Epithelial cell of proximal tubule (primary cell): Measurements from ENCODE around the gene GRB10. TPM values are rescaled to one million over a fixed set of nuclear protein-coding genes. Genes with fewer than 3 reads are reported as not detected.

ENCODE experiments used
- DNase-seq: peaks from one replicate; pipeline ENCODE4 v3.0.0-alpha.2; 2011; ENCODE audit warnings: low read depth
- H3K4me3 ChIP-seq: 2 replicates; pipeline ENCODE4 v1.5.1; 2011; ENCODE audit warnings: low read depth, mild to moderate bottlenecking, low read length
- total RNA-seq: library from RNA; depleted of rRNA; stranded (reverse); fragments of >200 nt; gene quantifications from 2 replicates; pipeline ENCODE4 v1.2.3, GENCODE V29; 2015
- TF ChIP-seq, protein P1 (sequence below): conservative IDR thresholded peaks from 2 replicates; pipeline ENCODE4 v1.5.1; 2012; ENCODE audit warnings: low read depth, mild to moderate bottlenecking, low read length

Gene GRB10
- total RNA-seq, 1 donor from 2014 or later: 33.4 TPM

DNA sequence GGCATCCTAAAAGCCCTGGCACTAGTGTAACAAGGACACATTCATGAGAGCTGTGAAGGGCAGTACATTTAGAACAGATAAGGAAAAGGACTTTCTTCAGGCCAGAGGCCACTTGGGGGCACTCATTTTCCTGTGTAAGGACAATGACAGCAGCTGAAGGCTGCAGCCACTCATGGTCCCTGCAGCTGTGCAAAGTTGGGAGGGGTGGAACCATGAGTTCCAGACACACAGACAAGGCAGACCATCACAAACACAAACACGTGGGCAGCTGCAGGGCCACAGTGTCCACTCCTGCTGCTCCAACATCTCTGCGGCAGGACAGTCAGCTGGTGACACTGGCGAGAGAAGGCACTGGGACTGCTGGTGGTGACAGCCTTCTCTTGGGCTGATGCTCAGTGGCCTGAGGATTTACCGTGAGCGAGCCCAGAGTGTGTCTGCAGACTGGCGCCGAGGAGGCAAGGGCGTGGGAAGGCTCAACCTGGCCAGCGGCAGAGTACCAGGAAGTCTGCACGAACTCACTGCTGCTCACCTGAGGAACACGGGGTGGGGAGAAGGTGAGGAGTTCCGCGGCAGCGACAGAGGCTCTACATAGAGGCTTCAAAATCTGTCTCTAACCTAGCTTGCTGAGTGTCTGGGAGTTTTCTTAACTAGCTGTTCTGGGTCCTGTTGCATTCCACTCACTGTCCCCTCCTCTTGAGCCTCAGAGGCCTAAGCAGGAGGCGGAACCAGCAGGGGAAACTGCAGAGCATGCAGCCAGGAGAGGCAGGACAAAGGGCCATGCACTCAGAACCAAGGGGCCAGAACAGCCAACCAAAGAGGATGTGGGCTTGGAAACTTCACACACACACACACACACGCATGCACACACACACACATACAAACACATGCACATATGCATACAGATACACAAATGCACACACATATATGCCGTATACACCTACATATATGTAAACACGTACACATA, 141.0 kb downstream of the GRB10 start:
- H3K4me3 ChIP-seq: no peak overlapping the region
- no peak for DNase-seq
- TF ChIP-seq, protein P1, sequence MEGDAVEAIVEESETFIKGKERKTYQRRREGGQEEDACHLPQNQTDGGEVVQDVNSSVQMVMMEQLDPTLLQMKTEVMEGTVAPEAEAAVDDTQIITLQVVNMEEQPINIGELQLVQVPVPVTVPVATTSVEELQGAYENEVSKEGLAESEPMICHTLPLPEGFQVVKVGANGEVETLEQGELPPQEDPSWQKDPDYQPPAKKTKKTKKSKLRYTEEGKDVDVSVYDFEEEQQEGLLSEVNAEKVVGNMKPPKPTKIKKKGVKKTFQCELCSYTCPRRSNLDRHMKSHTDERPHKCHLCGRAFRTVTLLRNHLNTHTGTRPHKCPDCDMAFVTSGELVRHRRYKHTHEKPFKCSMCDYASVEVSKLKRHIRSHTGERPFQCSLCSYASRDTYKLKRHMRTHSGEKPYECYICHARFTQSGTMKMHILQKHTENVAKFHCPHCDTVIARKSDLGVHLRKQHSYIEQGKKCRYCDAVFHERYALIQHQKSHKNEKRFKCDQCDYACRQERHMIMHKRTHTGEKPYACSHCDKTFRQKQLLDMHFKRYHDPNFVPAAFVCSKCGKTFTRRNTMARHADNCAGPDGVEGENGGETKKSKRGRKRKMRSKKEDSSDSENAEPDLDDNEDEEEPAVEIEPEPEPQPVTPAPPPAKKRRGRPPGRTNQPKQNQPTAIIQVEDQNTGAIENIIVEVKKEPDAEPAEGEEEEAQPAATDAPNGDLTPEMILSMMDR: no peak

DNA sequence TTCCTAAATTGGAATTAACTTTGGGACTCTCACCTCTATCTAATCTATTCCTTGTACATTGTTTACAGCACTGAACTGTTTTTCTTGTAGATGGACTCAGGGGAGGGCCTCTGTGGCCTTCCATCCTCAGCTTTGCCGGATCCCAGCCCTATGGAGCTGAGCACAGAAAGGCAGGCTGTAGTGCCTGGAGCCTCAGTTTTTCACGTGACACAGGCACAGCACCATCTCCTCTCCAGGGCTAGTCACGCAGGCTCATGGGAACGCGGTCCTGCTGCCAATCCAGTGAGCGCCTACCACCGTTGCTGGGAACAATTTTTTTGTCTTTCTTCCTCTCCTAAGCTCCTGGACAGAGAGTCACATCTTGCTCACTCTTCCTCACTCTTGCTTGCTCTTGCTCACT, 141.9 kb downstream of the GRB10 start:
- no peak overlapping the region for H3K4me3 ChIP-seq
- DNase-seq: no peak
- TF ChIP-seq, protein P1: no peak

DNA sequence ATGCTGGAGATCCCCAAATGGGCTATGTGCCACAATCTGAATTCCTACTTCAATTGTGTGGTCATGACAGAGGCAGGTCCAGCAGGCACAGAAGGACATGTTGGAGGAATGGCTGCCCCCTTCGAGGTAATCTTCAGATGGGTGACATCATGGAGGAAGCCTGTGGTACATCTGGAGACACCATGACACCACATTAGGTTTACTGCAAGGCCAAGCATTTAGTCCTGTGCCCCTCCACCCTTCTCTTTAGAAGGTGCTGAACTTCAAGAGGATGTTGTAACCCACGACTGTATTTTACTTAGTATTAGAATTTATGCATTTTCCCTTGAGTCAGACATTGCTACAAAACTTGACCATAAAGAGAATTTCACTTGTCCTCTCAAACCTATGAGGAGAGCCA, 142.4 kb downstream of the GRB10 start:
- DNase-seq: no peak
- H3K4me3 ChIP-seq: no peak overlapping the region
- TF ChIP-seq, protein P1: no peak

DNA sequence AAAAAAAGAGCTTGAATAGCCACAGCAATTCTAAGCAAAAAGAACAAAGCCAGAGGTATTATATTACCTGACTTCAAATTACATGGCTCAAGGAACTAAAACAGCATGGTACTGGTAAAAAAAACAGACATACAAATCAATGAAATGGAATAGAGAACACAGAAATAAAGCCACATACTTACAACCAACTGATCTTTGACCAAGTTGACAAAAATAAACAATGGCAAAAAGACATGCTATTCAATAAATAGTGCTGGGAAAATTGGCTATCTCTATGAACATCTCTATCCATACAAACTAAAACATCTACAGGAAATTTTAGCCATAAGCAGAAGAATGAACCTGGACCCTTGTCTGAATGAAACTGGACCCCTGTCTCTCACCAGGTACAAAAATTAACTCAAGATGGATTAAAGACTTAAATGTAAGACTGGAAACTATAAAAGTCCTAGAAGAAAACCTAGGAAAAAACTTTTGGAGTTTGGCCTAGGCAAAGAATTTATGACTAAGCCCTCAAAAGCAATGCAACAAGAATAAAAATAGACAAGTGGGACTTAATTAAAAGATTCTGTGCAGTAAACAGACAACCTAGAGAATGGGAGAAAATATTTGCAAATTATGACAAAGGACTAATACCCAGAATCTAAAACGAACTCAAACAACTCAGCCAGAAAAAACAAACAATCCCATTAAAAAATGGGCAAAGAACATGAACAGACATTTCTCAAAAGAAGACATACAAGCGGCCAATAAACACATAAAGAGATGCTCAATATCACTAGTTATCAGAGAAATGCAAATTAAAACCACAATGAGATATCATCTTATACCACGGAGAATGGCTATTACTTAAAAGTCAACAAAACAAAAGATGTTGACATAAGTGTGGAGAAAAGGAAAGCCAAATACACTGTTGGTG, 144.7 kb downstream of the GRB10 start:
- TF ChIP-seq, protein P1: no peak
- no peak for DNase-seq
- no peak overlapping the region for H3K4me3 ChIP-seq

DNA sequence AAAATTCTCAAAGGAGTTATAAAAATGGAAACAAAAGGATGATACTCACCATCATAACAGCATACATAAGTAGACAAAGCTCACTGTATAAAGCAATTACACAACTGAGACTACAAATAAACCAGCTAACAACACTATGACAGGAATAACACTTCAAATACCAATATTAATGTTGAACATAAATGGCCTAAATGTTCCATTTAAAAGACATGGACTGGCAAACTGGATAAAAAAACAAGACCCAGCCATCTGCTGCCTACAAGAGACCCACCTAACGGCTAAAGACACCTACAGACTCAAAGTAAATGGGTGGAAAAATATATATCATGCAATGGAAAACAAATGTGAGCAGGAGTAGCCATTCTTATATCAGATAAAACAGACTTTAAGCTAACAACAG, 148.3 kb downstream of the GRB10 start:
- DNase-seq: no peak
- TF ChIP-seq, protein P1: no peak

DNA sequence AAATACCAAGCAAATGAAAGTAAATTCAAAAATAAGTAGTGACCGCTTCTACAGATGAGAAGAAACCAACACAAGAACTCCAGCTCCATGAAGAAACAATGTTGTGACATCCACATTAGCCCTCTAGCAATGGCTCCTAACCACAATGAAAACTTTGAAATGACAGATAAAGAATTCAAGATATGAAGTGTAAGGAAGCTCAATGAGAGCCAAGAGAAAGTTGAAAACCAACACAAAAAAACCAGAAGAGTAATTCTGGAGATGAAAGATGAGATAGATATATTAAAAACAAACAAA, 149.3 kb downstream of the GRB10 start:
- DNase-seq: no peak
- TF ChIP-seq, protein P1: no peak
- no peak overlapping the region for H3K4me3 ChIP-seq

More for the DNA sequence above, 148.3 kb downstream of the GRB10 start:
- no peak overlapping the region for H3K4me3 ChIP-seq
